Measurements from ENCODE around the gene MEN1.
A peak's percentile ranks its signal among the peaks of the same experiment; 100 is the strongest.
"Not testable (repeated sequence)": the region's sequence is repeated elsewhere in the genome, so short reads cannot be mapped to it uniquely, and the experiment has no call there.

MEN1 gene

GRCh38 chr11:64831411-64831891, 21.1 kb upstream of the MEN1 start:
- DNase-seq, result peak; percentile 76

- DNase-seq, result peak; percentile 85
These were observed 19.3 kb upstream of the MEN1 start for GRCh38 chr11:64829536-64830251.

GRCh38 chr11:64827451-64827839, 17.1 kb upstream of the MEN1 start:
- DNase-seq, result no peak

GRCh38 chr11:64826578-64827450, 16.5 kb upstream of the MEN1 start:
- DNase-seq, result no peak

- no peak for DNase-seq
These were observed 15.7 kb upstream of the MEN1 start for GRCh38 chr11:64826062-64826461.

GRCh38 chr11:64823568-64824119, 13.3 kb upstream of the MEN1 start:
- DNase-seq, result no peak

- DNase-seq, result no peak
These were observed 7.1 kb upstream of the MEN1 start for GRCh38 chr11:64817476-64817875.

GRCh38 chr11:64815433-64815832, 5.1 kb upstream of the MEN1 start:
- DNase-seq, result not testable (repeated sequence)

GRCh38 chr11:64814712-64815187, 4.4 kb upstream of the MEN1 start:
- no peak for DNase-seq

- no peak for DNase-seq
These were observed 3.5 kb upstream of the MEN1 start for GRCh38 chr11:64813826-64814225.

GRCh38 chr11:64810891-64811272, 531 bp upstream of the MEN1 start:
- DNase-seq, result peak; percentile 62

- DNase-seq, result no peak
These were observed 540 bp downstream of the MEN1 start for GRCh38 chr11:64809781-64810241.

- no peak for DNase-seq
These were observed 4.9 kb downstream of the MEN1 start for GRCh38 chr11:64805481-64805880.

GRCh38 chr11:64804346-64805210, 5.8 kb downstream of the MEN1 start:
- no peak for DNase-seq

GRCh38 chr11:64803846-64804345, 6.5 kb downstream of the MEN1 start:
- no peak for DNase-seq

- DNase-seq, result peak; percentile 30
These were observed 7.0 kb downstream of the MEN1 start, which contains the start of gene MAP4K2 for GRCh38 chr11:64803158-64803845. Gene MAP4K2 (minus strand): TSS chr11:64803214. CDS start chr11:64803149, 65 bp downstream.

GRCh38 chr11:64802370-64803157, 7.8 kb downstream of the MEN1 start:
- no peak for DNase-seq

- no peak for DNase-seq
These were observed 8.6 kb downstream of the MEN1 start for GRCh38 chr11:64801561-64802369.

GRCh38 chr11:64801158-64801464, 9.2 kb downstream of the MEN1 start:
- DNase-seq, result no peak
